Activated CD4-positive, alpha-beta T cell treated with anti-CD3 and anti-CD28 coated beads for 36 hours (primary cell): Measurements from ENCODE around the gene USP48. TPM values are rescaled to one million over a fixed set of nuclear protein-coding genes. Genes with fewer than 3 reads are reported as not detected.
"Not testable (repeated sequence)": the region's sequence is repeated elsewhere in the genome, so short reads cannot be mapped to it uniquely, and the experiment has no call there.

Source experiments
- ATAC-seq: fragments of 200-7000 bp; cut with Tn5 transposase; one replicate; pipeline ENCODE4 v1.10.0; 2021; ENCODE audit warnings: mild to moderate bottlenecking, moderate library complexity
- CTCF ChIA-PET: fragments of 350-600 bp; sonication (Branson Sonifier 250); formaldehyde crosslinking; loops from one replicate; lab custom pipeline; 2021; ENCODE audit warnings: antibody characterized with exemption; lab: Charles Lee
- POLR2A ChIA-PET: fragments of 350-600 bp; sonication (Branson Sonifier 250); formaldehyde crosslinking; loops from one replicate; lab custom pipeline; 2021; ENCODE audit warnings: antibody characterized with exemption, inconsistent platforms; lab: Charles Lee
- DNase-seq: peaks from one replicate; pipeline ENCODE4 v3.0.0-alpha.2; 2020
- H3K27ac Mint-ChIP-seq: one replicate; pipeline ENCODE4 v1.8.0; 2021; ENCODE audit warnings: mixed read lengths
- H3K27me3 Mint-ChIP-seq: one replicate; pipeline ENCODE4 v1.8.0; 2021; ENCODE audit warnings: mixed read lengths
- H3K36me3 Mint-ChIP-seq: one replicate; pipeline ENCODE4 v1.8.0; 2021; ENCODE audit warnings: low read depth, mixed read lengths
- H3K4me1 Mint-ChIP-seq: one replicate; pipeline ENCODE4 v1.8.0; 2021; ENCODE audit warnings: mixed read lengths
- H3K4me3 Mint-ChIP-seq: one replicate; pipeline ENCODE4 v1.8.0; 2021; ENCODE audit warnings: mild to moderate bottlenecking, moderate library complexity, mixed read lengths
- H3K9me3 Mint-ChIP-seq: one replicate; pipeline ENCODE4 v1.8.0; 2021; ENCODE audit warnings: low read depth, mixed read lengths
- intact Hi-C, 2 experiments: fragments of 100-400 bp; cut with DNase I in 1 of 2; cut with micrococcal nuclease in 1 of 2; formaldehyde crosslinking; loops; one replicate each; pipeline versions ENCODE4 v1.14.2 to v1.15.1; 2022 to 2024; cut with DNase I, micrococcal nuclease
- total RNA-seq, 2 experiments: library from RNA; stranded (reverse); gene quantifications; one replicate each; pipeline ENCODE4 v1.2.3, GENCODE V29; 2021

USP48 gene
- total RNA-seq: 10 to 100 TPM; 66.9 to 81.5 TPM

GRCh38 chr1:21782868-21783678 lies at the start of gene USP48:
Gene USP48, minus strand, starts transcription at chr1:21783149. Its CDS starts 192 bp downstream, at chr1:21782957.
- H3K4me1 Mint-ChIP-seq: peaks cover 21% of the 10 kb centered on the region
- peak within 1 kb of the TSS; percentile 87 for H3K4me3 Mint-ChIP-seq
- intact Hi-C loops: loop anchor here (1.0 to 10.0 kb wide), 13 partner anchors 35 to 1584 kb away; partner anchors contain the start of genes CDC42 (in 1 of the 2), EIF4G3 (in 1 of the 2), HP1BP3 (in 1 of the 2) and HSPG2 (in 1 of the 2)
- ChIA-PET CTCF (interaction anchor here (0.7 to 1.9 kb wide), 4 partner anchors 18 to 970 kb away, joined by 3 to 5 read pairs (median 4); no protein-coding TSS in a partner anchor), POLR2A (interaction anchor here (0.6 to 2.9 kb wide), 8 partner anchors 11 to 851 kb away, joined by 3 to 20 read pairs (median 3); no protein-coding TSS in a partner anchor)
- ATAC-seq: peak; percentile 79
- no peaks in the 10 kb centered on the region for H3K27me3 Mint-ChIP-seq
- H3K36me3 Mint-ChIP-seq: peaks cover 9% of the 10 kb centered on the region
- H3K9me3 Mint-ChIP-seq: peaks cover 3% of the 10 kb centered on the region
- DNase-seq: peak; percentile 98
- H3K27ac Mint-ChIP-seq: peak within 1 kb of the TSS; percentile 100

- DNase-seq (no peak), ATAC-seq (no peak)
- Mint-ChIP-seq H3K36me3 (peaks cover 15% of the 10 kb centered on the region), H3K4me1 (no peaks in the 10 kb centered on the region), H3K9me3 (peaks cover 8% of the 10 kb centered on the region), H3K27ac (no peak overlapping the region), H3K4me3 (no peak overlapping the region), H3K27me3 (no peaks in the 10 kb centered on the region)
- POLR2A ChIA-PET: no interaction called here
- intact Hi-C loops: no loop called here
- CTCF ChIA-PET: no interaction called here
These were observed 48.6 kb upstream of the USP48 start for GRCh38 chr1:21831454-21831970.

GRCh38 chr1:21830792-21831453 lies 48.0 kb upstream of the USP48 start:
- intact Hi-C loops: no loop called here
- H3K4me3 Mint-ChIP-seq: no peak overlapping the region
- POLR2A ChIA-PET: no interaction called here

GRCh38 chr1:21829294-21829693 lies 46.3 kb upstream of the USP48 start:
- CTCF ChIA-PET: interaction anchor here (0.6 kb wide), 1 partner anchor 36 kb away, joined by 3 read pairs; no protein-coding TSS in a partner anchor
- Mint-ChIP-seq H3K9me3 (peaks cover 3% of the 10 kb centered on the region), H3K27me3 (no peaks in the 10 kb centered on the region), H3K27ac (no peak overlapping the region), H3K4me3 (no peak overlapping the region), H3K36me3 (peaks cover 7% of the 10 kb centered on the region), H3K4me1 (no peaks in the 10 kb centered on the region)
- intact Hi-C loops: no loop called here
- ATAC-seq (no peak), DNase-seq (no peak)
- POLR2A ChIA-PET: no interaction called here

More at GRCh38 chr1:21830792-21831453, 48.0 kb upstream of the USP48 start:
- H3K4me1 Mint-ChIP-seq: no peaks in the 10 kb centered on the region
- ATAC-seq (no peak), DNase-seq (no peak)
- no peaks in the 10 kb centered on the region for H3K27me3 Mint-ChIP-seq
- peaks cover 8% of the 10 kb centered on the region for H3K9me3 Mint-ChIP-seq
- CTCF ChIA-PET: no interaction called here
- H3K36me3 Mint-ChIP-seq: peaks cover 15% of the 10 kb centered on the region
- H3K27ac Mint-ChIP-seq: no peak overlapping the region

- ChIA-PET CTCF (no interaction called here), POLR2A (no interaction called here)
- intact Hi-C loops: no loop called here
- Mint-ChIP-seq H3K27ac (no peak overlapping the region), H3K36me3 (peaks cover under 1% of the 10 kb centered on the region), H3K27me3 (no peaks in the 10 kb centered on the region), H3K4me1 (no peaks in the 10 kb centered on the region), H3K4me3 (no peak overlapping the region), H3K9me3 (no peaks in the 10 kb centered on the region)
- no peak for DNase-seq
- no peak for ATAC-seq
These were observed 45.7 kb upstream of the USP48 start for GRCh38 chr1:21828506-21829210.

GRCh38 chr1:21828075-21828474 lies 45.1 kb upstream of the USP48 start:
- H3K27me3 Mint-ChIP-seq: no peaks in the 10 kb centered on the region

GRCh38 chr1:21827141-21827679 lies 44.3 kb upstream of the USP48 start:
- Mint-ChIP-seq H3K4me3 (no peak overlapping the region), H3K4me1 (no peaks in the 10 kb centered on the region), H3K9me3 (no peaks in the 10 kb centered on the region), H3K36me3 (no peaks in the 10 kb centered on the region), H3K27me3 (no peaks in the 10 kb centered on the region), H3K27ac (no peak overlapping the region)
- intact Hi-C loops: no loop called here
- no peak for ATAC-seq
- no peak for DNase-seq
- ChIA-PET POLR2A (interaction anchor here (0.6 kb wide), 1 partner anchor 26 kb away, joined by 4 read pairs; no protein-coding TSS in a partner anchor), CTCF (interaction anchor here (0.6 to 0.7 kb wide), 2 partner anchors 136 to 144 kb away, joined by 3 read pairs; no protein-coding TSS in a partner anchor)

More at GRCh38 chr1:21828075-21828474, 45.1 kb upstream of the USP48 start:
- Mint-ChIP-seq H3K4me1 (no peaks in the 10 kb centered on the region), H3K36me3 (no peaks in the 10 kb centered on the region), H3K9me3 (no peaks in the 10 kb centered on the region), H3K27ac (no peak overlapping the region), H3K4me3 (no peak overlapping the region)
- DNase-seq (no peak), ATAC-seq (no peak)
- intact Hi-C loops: no loop called here
- ChIA-PET CTCF (interaction anchor here (0.7 kb wide), 1 partner anchor 144 kb away, joined by 3 read pairs; no protein-coding TSS in a partner anchor), POLR2A (no interaction called here)

GRCh38 chr1:21826694-21827093 lies 43.7 kb upstream of the USP48 start:
- H3K9me3 Mint-ChIP-seq, H3K27ac Mint-ChIP-seq, DNase-seq, H3K4me3 Mint-ChIP-seq, H3K36me3 Mint-ChIP-seq, ATAC-seq, intact Hi-C loops, H3K27me3 Mint-ChIP-seq, POLR2A ChIA-PET, H3K4me1 Mint-ChIP-seq: not testable (repeated sequence)
- CTCF ChIA-PET: interaction anchor here (0.5 to 0.6 kb wide), 2 partner anchors 41 to 136 kb away, joined by 3 read pairs; no protein-coding TSS in a partner anchor

GRCh38 chr1:21825393-21825792 lies 42.4 kb upstream of the USP48 start:
- ChIA-PET POLR2A (no interaction called here), CTCF (interaction anchor here (0.6 to 1.0 kb wide), 2 partner anchors 133 to 208 kb away, joined by 3 to 4 read pairs; no protein-coding TSS in a partner anchor)
- Mint-ChIP-seq H3K9me3 (no peaks in the 10 kb centered on the region), H3K27me3 (no peaks in the 10 kb centered on the region), H3K4me3 (no peak overlapping the region), H3K36me3 (no peaks in the 10 kb centered on the region), H3K4me1 (no peaks in the 10 kb centered on the region), H3K27ac (no peak overlapping the region)
- intact Hi-C loops: no loop called here
- DNase-seq (no peak), ATAC-seq (no peak)

GRCh38 chr1:21824926-21825325 lies 42.0 kb upstream of the USP48 start:
- no peak overlapping the region for H3K27ac Mint-ChIP-seq
- DNase-seq: no peak
- H3K36me3 Mint-ChIP-seq: no peaks in the 10 kb centered on the region
- no peaks in the 10 kb centered on the region for H3K27me3 Mint-ChIP-seq
- ChIA-PET CTCF (interaction anchor here (0.6 to 1.0 kb wide), 2 partner anchors 134 to 208 kb away, joined by 3 to 4 read pairs; no protein-coding TSS in a partner anchor), POLR2A (no interaction called here)
- ATAC-seq: no peak
- no peak overlapping the region for H3K4me3 Mint-ChIP-seq
- intact Hi-C loops: no loop called here
- no peaks in the 10 kb centered on the region for H3K4me1 Mint-ChIP-seq
- H3K9me3 Mint-ChIP-seq: no peaks in the 10 kb centered on the region
